ENCODE results near the gene ALDOB.

ALDOB gene

GRCh38 chr9:101383361-101383760 lies 52.2 kb downstream of the ALDOB start:
- ChIA-PET POLR2A (no interaction called here), CTCF (interaction anchor here (1.1 kb wide), 1 partner anchor 264 kb away, joined by 3 read pairs; no protein-coding TSS in a partner anchor)
- no peak overlapping the region for H3K4me3 ChIP-seq (ENCODE audit: low read depth, low read length)
- no peak for TF ChIP-seq CTCF (IDR thresholded peaks at IDR 0.05; ENCODE audit: insufficient read depth, low read length, missing control alignments)
- DNase-seq (ENCODE audit: low read depth, low spot score): no peak

GRCh38 chr9:101381833-101382342 lies 53.7 kb downstream of the ALDOB start:
- TF ChIP-seq CTCF (IDR thresholded peaks at IDR 0.05; ENCODE audit: insufficient read depth, low read length, missing control alignments): no peak
- ChIA-PET POLR2A (no interaction called here), CTCF (interaction anchor here (0.9 kb wide), 1 partner anchor 67 kb away, joined by 3 read pairs; no protein-coding TSS in a partner anchor)
- DNase-seq (ENCODE audit: low read depth, low spot score): no peak
- no peak overlapping the region for H3K4me3 ChIP-seq (ENCODE audit: low read depth, low read length)

- POLR2A ChIA-PET: no interaction called here
- no peak overlapping the region for H3K4me3 ChIP-seq (ENCODE audit: low read depth, low read length)
- DNase-seq (ENCODE audit: low read depth, low spot score): no peak
- TF ChIP-seq CTCF (IDR thresholded peaks at IDR 0.05; ENCODE audit: insufficient read depth, low read length, missing control alignments): no peak
- CTCF ChIA-PET: interaction anchor here (1.3 kb wide), 1 partner anchor 8 kb away, joined by 9 read pairs; no protein-coding TSS in a partner anchor
Measured at GRCh38 chr9:101381118-101381517, 54.5 kb downstream of the ALDOB start.

- CTCF ChIA-PET: interaction anchor here (1.3 kb wide), 1 partner anchor 9 kb away, joined by 9 read pairs; no protein-coding TSS in a partner anchor
- no peak for TF ChIP-seq CTCF (IDR thresholded peaks at IDR 0.05; ENCODE audit: insufficient read depth, low read length, missing control alignments)
- POLR2A ChIA-PET: no interaction called here
- no peak overlapping the region for H3K4me3 ChIP-seq (ENCODE audit: low read depth, low read length)
- DNase-seq (ENCODE audit: low read depth, low spot score): no peak
Measured at GRCh38 chr9:101380295-101380694, 55.3 kb downstream of the ALDOB start.

- ChIA-PET CTCF (interaction anchor here (1.0 to 10.1 kb wide), 3 partner anchors 12 to 64 kb away, joined by 3 to 77 read pairs (median 3); no protein-coding TSS in a partner anchor), POLR2A (interaction anchor here (1.1 kb wide), 1 partner anchor 22 kb away, joined by 4 read pairs; the partner anchor contains the start of genes MRPL50 and ZNF189)
- DNase-seq (ENCODE audit: low read depth, low spot score): peak; percentile 58
- no peak overlapping the region for H3K4me3 ChIP-seq (ENCODE audit: low read depth, low read length)
- TF ChIP-seq CTCF (IDR thresholded peaks at IDR 0.05; ENCODE audit: insufficient read depth, low read length, missing control alignments): no peak
Measured at GRCh38 chr9:101376111-101376848, 59.3 kb downstream of the ALDOB start.

- ChIA-PET CTCF (interaction anchor here (10.1 kb wide), 1 partner anchor 12 kb away, joined by 77 read pairs; no protein-coding TSS in a partner anchor), POLR2A (interaction anchor here (1.1 kb wide), 1 partner anchor 23 kb away, joined by 4 read pairs; the partner anchor contains the start of genes MRPL50 and ZNF189)
- no peak for DNase-seq (ENCODE audit: low read depth, low spot score)
- no peak for TF ChIP-seq CTCF (IDR thresholded peaks at IDR 0.05; ENCODE audit: insufficient read depth, low read length, missing control alignments)
- H3K4me3 ChIP-seq (ENCODE audit: low read depth, low read length): no peak overlapping the region
Measured at GRCh38 chr9:101375546-101375945, 60.0 kb downstream of the ALDOB start.

All from AG04449 (cell line).